SJCRH30 (cell line): Measurements from ENCODE around the gene HSD3B2. TPM values are rescaled to one million over a fixed set of nuclear protein-coding genes. Genes with fewer than 3 reads are reported as not detected.

Experiments
- DNase-seq, 2 experiments: peaks; one replicate each; pipeline ENCODE4 v3.0.0-alpha.2; 2015 to 2020
- H3K27ac ChIP-seq: fragments of 250-450 bp; sonication (Bioruptor Pico); 2 replicates; pipeline ENCODE4 v1.5.1; 2020; ENCODE audit warnings: mild to moderate bottlenecking, moderate library complexity
- H3K27me3 ChIP-seq: fragments of 250-450 bp; sonication (Bioruptor Pico); 2 replicates; pipeline ENCODE4 v1.5.1; 2020; ENCODE audit warnings: mild to moderate bottlenecking, moderate library complexity
- H3K36me3 ChIP-seq: fragments of 250-450 bp; sonication (Bioruptor Pico); 2 replicates; pipeline ENCODE4 v1.5.1; 2020; ENCODE audit warnings: mild to moderate bottlenecking, moderate library complexity
- H3K4me1 ChIP-seq: fragments of 250-450 bp; sonication (Bioruptor Pico); 2 replicates; pipeline ENCODE4 v1.5.1; 2020; ENCODE audit warnings: mild to moderate bottlenecking, moderate library complexity
- H3K4me3 ChIP-seq: fragments of 250-450 bp; sonication (Bioruptor Pico); 2 replicates; pipeline ENCODE4 v1.5.1; 2020; ENCODE audit warnings: mild to moderate bottlenecking, moderate library complexity
- H3K9me3 ChIP-seq: fragments of 250-450 bp; sonication (Bioruptor Pico); replicated peaks from 2 replicates; pipeline ENCODE4 v1.5.1; 2020; ENCODE audit warnings: mild to moderate bottlenecking, moderate library complexity
- total RNA-seq: library from RNA; depleted of rRNA; stranded (reverse); fragments of >200 nt; shearing (Covaris generic); gene quantifications from 2 replicates; pipeline ENCODE4 v1.2.3, GENCODE V29; 2014

The HSD3B2 gene
- total RNA-seq, 1 experiment from 2014 or later = not detected

- H3K4me3 ChIP-seq = no peak overlapping the region
- H3K27ac ChIP-seq = no peak overlapping the region
- H3K36me3 ChIP-seq = no peaks in the 10 kb centered on the region
- H3K27me3 ChIP-seq = no peaks in the 10 kb centered on the region
- no peaks in the 10 kb centered on the region for H3K4me1 ChIP-seq
- no peaks in the 10 kb centered on the region for H3K9me3 ChIP-seq
- no peak for DNase-seq
Observed at GRCh38 chr1:119384591-119384990, 30.4 kb upstream of the HSD3B2 start.

DNA sequence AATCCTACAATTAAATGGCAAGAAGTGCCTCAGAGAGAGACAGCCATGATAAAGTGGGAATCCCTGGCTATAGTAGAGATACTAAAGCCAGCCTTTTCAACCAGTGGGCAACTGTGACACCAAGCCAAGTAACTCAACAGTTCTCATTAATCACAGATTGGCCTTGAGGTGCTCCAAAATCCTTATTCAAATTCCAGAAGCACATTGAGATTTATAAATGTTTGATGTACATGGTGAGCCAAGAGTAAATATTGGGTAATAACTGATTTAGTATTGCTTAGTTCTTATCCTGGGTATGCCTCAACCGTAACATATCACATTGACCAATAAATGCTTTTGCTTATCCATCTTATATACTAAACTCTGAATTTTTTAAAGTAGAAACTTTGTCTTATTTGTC, 29.3 kb upstream of the HSD3B2 start:
- Histone ChIP-seq H3K36me3 (no peaks in the 10 kb centered on the region), H3K4me1 (no peaks in the 10 kb centered on the region), H3K27ac (no peak overlapping the region), H3K4me3 (no peak overlapping the region), H3K9me3 (no peaks in the 10 kb centered on the region), H3K27me3 (no peaks in the 10 kb centered on the region)
- no peak for DNase-seq

- no peaks in the 10 kb centered on the region for H3K9me3 ChIP-seq
- H3K27ac ChIP-seq = no peak overlapping the region
- H3K4me3 ChIP-seq = no peak overlapping the region
- H3K36me3 ChIP-seq = no peaks in the 10 kb centered on the region
- H3K27me3 ChIP-seq = 0 out of 2 replicates have a peak, but pooled peaks cover 3% of the 10 kb centered on the region
- DNase-seq = no peak
- H3K4me1 ChIP-seq = no peaks in the 10 kb centered on the region
Observed at GRCh38 chr1:119387858-119388257, 27.1 kb upstream of the HSD3B2 start.

GRCh38 chr1:119388450-119388849, 26.5 kb upstream of the HSD3B2 start:
- Histone ChIP-seq H3K9me3 (no peaks in the 10 kb centered on the region), H3K4me1 (no peaks in the 10 kb centered on the region), H3K27me3 (0 out of 2 replicates have a peak, but pooled peaks cover 3% of the 10 kb centered on the region), H3K27ac (no peak overlapping the region), H3K36me3 (no peaks in the 10 kb centered on the region), H3K4me3 (no peak overlapping the region)
- DNase-seq = no peak

- Histone ChIP-seq H3K9me3 (no peaks in the 10 kb centered on the region), H3K36me3 (no peaks in the 10 kb centered on the region), H3K4me1 (no peaks in the 10 kb centered on the region), H3K27ac (no peak overlapping the region), H3K27me3 (0 out of 2 replicates have a peak, but pooled peaks cover 3% of the 10 kb centered on the region), H3K4me3 (no peak overlapping the region)
- no peak for DNase-seq
Observed at GRCh38 chr1:119390526-119390925, 24.4 kb upstream of the HSD3B2 start.

- Histone ChIP-seq H3K4me1 (no peaks in the 10 kb centered on the region), H3K9me3 (no peaks in the 10 kb centered on the region), H3K27ac (no peak overlapping the region), H3K4me3 (no peak overlapping the region), H3K27me3 (0 out of 2 replicates have a peak, but pooled peaks cover 3% of the 10 kb centered on the region), H3K36me3 (no peaks in the 10 kb centered on the region)
- DNase-seq = no peak
Observed at GRCh38 chr1:119391749-119392148, 23.2 kb upstream of the HSD3B2 start.

GRCh38 chr1:119394085-119394484, 20.9 kb upstream of the HSD3B2 start:
- Histone ChIP-seq H3K9me3 (no peaks in the 10 kb centered on the region), H3K4me1 (no peaks in the 10 kb centered on the region), H3K27me3 (0 out of 2 replicates have a peak, but pooled peaks cover 3% of the 10 kb centered on the region), H3K36me3 (no peaks in the 10 kb centered on the region), H3K4me3 (no peak overlapping the region), H3K27ac (no peak overlapping the region)
- DNase-seq = no peak

GRCh38 chr1:119396982-119397381, 18.0 kb upstream of the HSD3B2 start:
- Histone ChIP-seq H3K36me3 (no peaks in the 10 kb centered on the region), H3K27me3 (no peaks in the 10 kb centered on the region), H3K27ac (no peak overlapping the region), H3K4me1 (no peaks in the 10 kb centered on the region), H3K9me3 (no peaks in the 10 kb centered on the region), H3K4me3 (no peak overlapping the region)
- no peak for DNase-seq

DNA sequence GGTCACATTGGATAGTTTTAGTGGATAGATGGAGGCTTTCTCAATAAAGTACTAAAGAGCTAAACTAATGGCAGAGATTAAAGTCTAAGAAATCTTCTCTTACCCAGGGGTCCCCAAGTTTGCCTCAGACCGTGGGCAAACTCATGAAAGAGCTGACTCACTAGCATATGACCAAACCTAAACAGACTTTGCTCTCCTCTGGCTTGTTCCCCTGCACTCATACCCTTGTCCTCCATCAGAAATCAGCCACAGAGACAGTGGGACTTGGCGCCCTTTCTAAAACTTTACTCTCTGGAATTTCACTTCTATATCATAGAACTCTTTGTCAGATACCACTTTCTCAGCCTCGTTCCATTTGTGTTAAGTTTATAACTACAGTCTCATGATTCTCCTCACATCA, 17.0 kb upstream of the HSD3B2 start:
- Histone ChIP-seq H3K27me3 (no peaks in the 10 kb centered on the region), H3K4me1 (no peaks in the 10 kb centered on the region), H3K4me3 (no peak overlapping the region), H3K36me3 (no peaks in the 10 kb centered on the region), H3K9me3 (no peaks in the 10 kb centered on the region), H3K27ac (no peak overlapping the region)
- DNase-seq = no peak

GRCh38 chr1:119404736-119405135, 10.2 kb upstream of the HSD3B2 start:
- H3K27ac ChIP-seq = no peak overlapping the region

DNA sequence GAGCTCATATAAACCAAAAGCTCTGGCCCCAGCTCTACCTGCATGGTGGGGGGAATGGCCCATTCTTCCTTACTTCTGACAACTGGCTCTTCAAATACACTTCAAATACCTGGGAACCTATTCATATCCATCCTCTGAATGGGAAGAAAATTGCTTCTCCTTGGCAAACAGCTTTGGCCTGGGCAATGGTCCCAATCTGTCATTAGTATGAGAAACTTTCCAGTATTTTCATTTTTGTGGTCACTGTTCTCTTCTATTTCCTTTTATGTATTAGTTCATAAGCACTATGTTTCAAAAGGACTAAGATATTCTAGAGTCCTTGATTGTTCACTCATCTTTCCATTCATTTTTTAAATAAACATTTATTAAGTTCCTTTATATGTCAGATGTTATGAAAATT, 5.2 kb upstream of the HSD3B2 start:
- Histone ChIP-seq H3K36me3 (no peaks in the 10 kb centered on the region), H3K4me1 (no peaks in the 10 kb centered on the region), H3K27me3 (no peaks in the 10 kb centered on the region; the same call in 1 of the 2 replicates), H3K9me3 (no peaks in the 10 kb centered on the region), H3K27ac (no peak overlapping the region), H3K4me3 (no peak overlapping the region)
- DNase-seq = no peak

More at GRCh38 chr1:119404736-119405135, 10.2 kb upstream of the HSD3B2 start:
- no peak overlapping the region for H3K4me3 ChIP-seq
- no peaks in the 10 kb centered on the region for H3K36me3 ChIP-seq
- no peak for DNase-seq
- H3K9me3 ChIP-seq = no peaks in the 10 kb centered on the region; the same call in 1 of the 2 replicates
- no peaks in the 10 kb centered on the region for H3K27me3 ChIP-seq
- H3K4me1 ChIP-seq = no peaks in the 10 kb centered on the region

- DNase-seq = no peak
- Histone ChIP-seq H3K27me3 (no peaks in the 10 kb centered on the region; the same call in 1 of the 2 replicates), H3K27ac (no peak overlapping the region), H3K36me3 (no peaks in the 10 kb centered on the region), H3K4me3 (no peak overlapping the region), H3K9me3 (no peaks in the 10 kb centered on the region), H3K4me1 (no peaks in the 10 kb centered on the region)
Observed at GRCh38 chr1:119410961-119411360, 4.0 kb upstream of the HSD3B2 start.

GRCh38 chr1:119416006-119416640, 1.2 kb downstream of the HSD3B2 start:
- no peak overlapping the region for H3K4me3 ChIP-seq
- DNase-seq = no peak
- H3K4me1 ChIP-seq = no peaks in the 10 kb centered on the region
- no peaks in the 10 kb centered on the region; the same call in 1 of the 2 replicates for H3K27me3 ChIP-seq
- H3K9me3 ChIP-seq = no peaks in the 10 kb centered on the region
- no peaks in the 10 kb centered on the region for H3K36me3 ChIP-seq
- no peak overlapping the region for H3K27ac ChIP-seq

- Histone ChIP-seq H3K36me3 (no peaks in the 10 kb centered on the region), H3K27ac (no peak overlapping the region), H3K27me3 (no peaks in the 10 kb centered on the region; the same call in 1 of the 2 replicates), H3K4me3 (no peak overlapping the region), H3K4me1 (no peaks in the 10 kb centered on the region), H3K9me3 (no peaks in the 10 kb centered on the region)
- DNase-seq = no peak
Observed at GRCh38 chr1:119419109-119419508, 4.2 kb downstream of the HSD3B2 start.

GRCh38 chr1:119420638-119421037, 5.7 kb downstream of the HSD3B2 start:
- H3K27me3 ChIP-seq = no peaks in the 10 kb centered on the region
- H3K27ac ChIP-seq = no peak overlapping the region

GRCh38 chr1:119422631-119423030, 7.7 kb downstream of the HSD3B2 start:
- DNase-seq = no peak
- no peaks in the 10 kb centered on the region for H3K4me1 ChIP-seq
- no peaks in the 10 kb centered on the region for H3K9me3 ChIP-seq
- no peaks in the 10 kb centered on the region for H3K36me3 ChIP-seq
- H3K27me3 ChIP-seq = no peaks in the 10 kb centered on the region
- no peak overlapping the region for H3K27ac ChIP-seq
- no peak overlapping the region for H3K4me3 ChIP-seq

More at GRCh38 chr1:119420638-119421037, 5.7 kb downstream of the HSD3B2 start:
- Histone ChIP-seq H3K36me3 (no peaks in the 10 kb centered on the region), H3K9me3 (no peaks in the 10 kb centered on the region), H3K4me1 (no peaks in the 10 kb centered on the region), H3K4me3 (no peak overlapping the region)
- DNase-seq = no peak
